ENCODE measurements around the gene ADGRD1. TPM values are rescaled to one million over a fixed set of nuclear protein-coding genes. Genes with fewer than 3 reads are reported as not detected.

ADGRD1 gene
- polyA plus RNA-seq, 1 of the 3 experiments (the other 2 are of a cell fraction), result not detected

DNA sequence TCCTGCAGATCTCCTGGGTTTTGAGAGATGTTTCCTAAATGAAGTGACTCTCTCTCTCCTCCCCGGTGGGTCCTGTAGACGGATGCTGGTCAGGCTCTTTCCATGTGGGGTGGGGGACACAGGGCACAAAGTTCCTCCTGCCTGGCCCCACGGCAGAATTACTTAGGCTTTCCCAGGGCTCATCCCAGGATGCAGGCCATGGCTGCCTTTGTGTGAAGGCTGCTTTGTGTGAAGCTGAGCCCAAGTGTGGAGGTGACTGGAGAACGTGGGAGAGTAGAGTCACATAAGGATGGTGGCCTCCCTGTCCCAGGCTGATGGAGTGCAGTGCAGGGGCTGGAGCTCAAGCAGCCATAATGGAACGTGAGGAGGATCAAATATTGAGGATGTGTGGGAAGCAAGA, 200.2 kb downstream of the ADGRD1 start:
- no peaks in the 10 kb centered on the region for H4K20me1 ChIP-seq (ENCODE audit: insufficient read depth)
- H3K4me1 ChIP-seq (ENCODE audit: control insufficient read depth in 1 of 2, insufficient read depth in 2 of 2, low read depth in 1 of 2, low read length in 1 of 2), result peaks cover 0 to 3% of the 10 kb centered on the region in 2 experiments; a peak in 1 of 4 replicates
- H3K9ac ChIP-seq, result no peak overlapping the region
- no peaks in the 10 kb centered on the region for H3K9me2 ChIP-seq
- no peaks in the 10 kb centered on the region for H3K27me3 ChIP-seq (ENCODE audit: insufficient read depth)
- no peak for DNase-seq
- ChIA-PET POLR2A (interaction anchor here (0.6 kb wide), 1 partner anchor 17 kb away, joined by 4 read pairs; no protein-coding TSS in a partner anchor), CTCF (interaction anchor here (2.1 kb wide), 1 partner anchor 21 kb away, joined by 11 read pairs; no protein-coding TSS in a partner anchor)
- H3K4me2 ChIP-seq, result no peak overlapping the region
- H3F3A ChIP-seq (replicated peaks; ENCODE audit: insufficient read depth), result no peaks in the 10 kb centered on the region
- no peaks in the 10 kb centered on the region for H3K36me3 ChIP-seq (replicated peaks in 1 of 2; ENCODE audit: control insufficient read depth in 1 of 2, insufficient read depth in 2 of 2, low read length in 1 of 2)
- H3K4me3 ChIP-seq (ENCODE audit: low read depth in 2 of 2, low read length in 1 of 2), result no peak overlapping the region
- H3K9me3 ChIP-seq, result 0 out of 2 replicates have a peak, but pooled peaks cover 6% of the 10 kb centered on the region
- TF ChIP-seq YY1 (IDR thresholded peaks at IDR 0.05; ENCODE audit: low read depth) (no peak), SMC3 (IDR thresholded peaks at IDR 0.05; ENCODE audit: low read depth, low read length) (no peak), TCF12 (IDR thresholded peaks at IDR 0.05) (no peak), EZH2phosphoT487 (IDR thresholded peaks at IDR 0.05; ENCODE audit: borderline replicate concordance, low read depth) (no peak), MXI1 (IDR thresholded peaks at IDR 0.05; ENCODE audit: low read depth, low read length) (no peak), MEF2A (IDR thresholded peaks at IDR 0.05; ENCODE audit: borderline replicate concordance, low read depth) (no peak), RXRA (IDR thresholded peaks at IDR 0.05; ENCODE audit: borderline replicate concordance, low read depth) (no peak), NRF1 (IDR thresholded peaks at IDR 0.05; ENCODE audit: low read depth, low read length) (no peak), RFX5 (IDR thresholded peaks at IDR 0.05; ENCODE audit: low read length) (no peak), POLR2AphosphoS5 (IDR thresholded peaks at IDR 0.05; ENCODE audit: low read depth, low read length) (no peak), GABPA (IDR thresholded peaks at IDR 0.05; ENCODE audit: low read depth) (no peak), FOXM1 (IDR thresholded peaks at IDR 0.05; ENCODE audit: low read depth) (no peak)
- TF ChIP-seq, protein P1, sequence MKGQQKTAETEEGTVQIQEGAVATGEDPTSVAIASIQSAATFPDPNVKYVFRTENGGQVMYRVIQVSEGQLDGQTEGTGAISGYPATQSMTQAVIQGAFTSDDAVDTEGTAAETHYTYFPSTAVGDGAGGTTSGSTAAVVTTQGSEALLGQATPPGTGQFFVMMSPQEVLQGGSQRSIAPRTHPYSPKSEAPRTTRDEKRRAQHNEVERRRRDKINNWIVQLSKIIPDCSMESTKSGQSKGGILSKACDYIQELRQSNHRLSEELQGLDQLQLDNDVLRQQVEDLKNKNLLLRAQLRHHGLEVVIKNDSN (IDR thresholded peaks at IDR 0.05; ENCODE audit: borderline replicate concordance, low read depth), result no peak
- TF ChIP-seq, protein P2, sequence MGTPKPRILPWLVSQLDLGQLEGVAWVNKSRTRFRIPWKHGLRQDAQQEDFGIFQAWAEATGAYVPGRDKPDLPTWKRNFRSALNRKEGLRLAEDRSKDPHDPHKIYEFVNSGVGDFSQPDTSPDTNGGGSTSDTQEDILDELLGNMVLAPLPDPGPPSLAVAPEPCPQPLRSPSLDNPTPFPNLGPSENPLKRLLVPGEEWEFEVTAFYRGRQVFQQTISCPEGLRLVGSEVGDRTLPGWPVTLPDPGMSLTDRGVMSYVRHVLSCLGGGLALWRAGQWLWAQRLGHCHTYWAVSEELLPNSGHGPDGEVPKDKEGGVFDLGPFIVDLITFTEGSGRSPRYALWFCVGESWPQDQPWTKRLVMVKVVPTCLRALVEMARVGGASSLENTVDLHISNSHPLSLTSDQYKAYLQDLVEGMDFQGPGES (IDR thresholded peaks at IDR 0.05; ENCODE audit: low read depth, low read length), result no peak
- TF ChIP-seq, protein P3, sequence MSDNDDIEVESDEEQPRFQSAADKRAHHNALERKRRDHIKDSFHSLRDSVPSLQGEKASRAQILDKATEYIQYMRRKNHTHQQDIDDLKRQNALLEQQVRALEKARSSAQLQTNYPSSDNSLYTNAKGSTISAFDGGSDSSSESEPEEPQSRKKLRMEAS (IDR thresholded peaks at IDR 0.05; ENCODE audit: low read depth), result no peak
- no peak overlapping the region for H2AFZ ChIP-seq (ENCODE audit: low read depth)
- 21% methylated on average over 5 of the region's 5 CpGs for WGBS (ENCODE audit: low lambda C conversion rate)
- H3K27ac ChIP-seq (ENCODE audit: low read depth in 2 of 2, low read length in 1 of 2), result no peak overlapping the region
- H3K79me2 ChIP-seq (ENCODE audit: insufficient read depth), result no peaks in the 10 kb centered on the region

DNA sequence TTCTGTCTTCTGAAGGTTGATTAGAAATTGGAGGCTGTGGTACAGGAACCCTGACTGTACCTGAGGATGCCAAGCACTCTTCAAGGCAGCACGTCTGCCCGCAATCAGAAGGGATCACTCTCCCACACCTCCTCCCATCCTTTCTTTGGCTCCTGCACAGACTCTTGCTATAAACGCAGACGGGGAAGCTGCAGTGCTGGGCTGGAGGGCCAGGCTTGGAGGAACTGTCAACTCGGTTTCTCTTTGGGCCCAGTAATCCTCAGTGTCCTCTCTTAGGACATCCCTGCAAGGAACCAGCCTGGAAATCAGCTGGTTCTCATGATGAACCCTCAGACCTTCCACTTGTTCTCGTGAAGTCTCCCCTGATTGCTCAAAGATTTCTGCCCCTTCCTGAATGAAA, 201.4 kb downstream of the ADGRD1 start:
- Histone ChIP-seq H3K79me2 (ENCODE audit: insufficient read depth) (no peaks in the 10 kb centered on the region), H2AFZ (ENCODE audit: low read depth) (no peak overlapping the region), H3K9me3 (0 out of 2 replicates have a peak, but pooled peaks cover 6% of the 10 kb centered on the region), H3F3A (replicated peaks; ENCODE audit: insufficient read depth) (no peaks in the 10 kb centered on the region), H4K20me1 (ENCODE audit: insufficient read depth) (no peaks in the 10 kb centered on the region), H3K4me2 (no peak overlapping the region), H3K27ac (ENCODE audit: low read depth in 2 of 2, low read length in 1 of 2) (no peak overlapping the region), H3K4me1 (ENCODE audit: control insufficient read depth in 1 of 2, insufficient read depth in 2 of 2, low read depth in 1 of 2, low read length in 1 of 2) (peaks cover 0 to 3% of the 10 kb centered on the region in 2 experiments; a peak in 1 of 4 replicates), H3K9ac (no peak overlapping the region), H3K27me3 (ENCODE audit: insufficient read depth) (no peaks in the 10 kb centered on the region), H3K36me3 (replicated peaks in 1 of 2; ENCODE audit: control insufficient read depth in 1 of 2, insufficient read depth in 2 of 2, low read length in 1 of 2) (no peaks in the 10 kb centered on the region), H3K9me2 (no peaks in the 10 kb centered on the region), H3K4me3 (ENCODE audit: low read depth in 2 of 2, low read length in 1 of 2) (no peak overlapping the region)
- WGBS (ENCODE audit: low lambda C conversion rate), result 51% methylated on average over 4 of the region's 6 CpGs
- POLR2A ChIA-PET, result no interaction called here
- CTCF ChIA-PET, result interaction anchor here (0.8 to 2.0 kb wide), 2 partner anchors 23 to 51 kb away, joined by 3 to 7 read pairs; no protein-coding TSS in a partner anchor
- no peak for DNase-seq
- TF ChIP-seq GATA2 (CRISPR knock-in tag; IDR thresholded peaks at IDR 0.05) (no peak), EP300 (IDR thresholded peaks at IDR 0.05; ENCODE audit: borderline replicate concordance in 1 of 2, low read depth in 1 of 2, low read length in 1 of 2) (no peak), SMC3 (IDR thresholded peaks at IDR 0.05; ENCODE audit: low read depth, low read length) (no peak), MXI1 (IDR thresholded peaks at IDR 0.05; ENCODE audit: low read depth, low read length) (no peak)
- TF ChIP-seq, protein P2 (IDR thresholded peaks at IDR 0.05; ENCODE audit: low read depth, low read length), result no peak
- TF ChIP-seq, protein P4, sequence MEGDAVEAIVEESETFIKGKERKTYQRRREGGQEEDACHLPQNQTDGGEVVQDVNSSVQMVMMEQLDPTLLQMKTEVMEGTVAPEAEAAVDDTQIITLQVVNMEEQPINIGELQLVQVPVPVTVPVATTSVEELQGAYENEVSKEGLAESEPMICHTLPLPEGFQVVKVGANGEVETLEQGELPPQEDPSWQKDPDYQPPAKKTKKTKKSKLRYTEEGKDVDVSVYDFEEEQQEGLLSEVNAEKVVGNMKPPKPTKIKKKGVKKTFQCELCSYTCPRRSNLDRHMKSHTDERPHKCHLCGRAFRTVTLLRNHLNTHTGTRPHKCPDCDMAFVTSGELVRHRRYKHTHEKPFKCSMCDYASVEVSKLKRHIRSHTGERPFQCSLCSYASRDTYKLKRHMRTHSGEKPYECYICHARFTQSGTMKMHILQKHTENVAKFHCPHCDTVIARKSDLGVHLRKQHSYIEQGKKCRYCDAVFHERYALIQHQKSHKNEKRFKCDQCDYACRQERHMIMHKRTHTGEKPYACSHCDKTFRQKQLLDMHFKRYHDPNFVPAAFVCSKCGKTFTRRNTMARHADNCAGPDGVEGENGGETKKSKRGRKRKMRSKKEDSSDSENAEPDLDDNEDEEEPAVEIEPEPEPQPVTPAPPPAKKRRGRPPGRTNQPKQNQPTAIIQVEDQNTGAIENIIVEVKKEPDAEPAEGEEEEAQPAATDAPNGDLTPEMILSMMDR (IDR thresholded peaks at IDR 0.05), result no peak
- TF ChIP-seq, protein P3 (IDR thresholded peaks at IDR 0.05; ENCODE audit: low read depth), result no peak

Data from SK-N-SH (cell line).